Gastroesophageal sphincter (tissue), 3 donors: ENCODE data around the gene SLC26A9.

ENCODE experiments used
- EP300 ChIP-seq: sonication (generic); formaldehyde crosslinking; IDR thresholded peaks from one replicate; pipeline ENCODE4 v1.6.1; 2017; ENCODE audit warnings: antibody characterized with exemption, mild to moderate bottlenecking
- TF ChIP-seq, protein P1 (sequence below), 4 experiments: fragments of 200-600 bp in 2 of 4; fragments of 450-650 bp in 2 of 4; sonication (generic) in 1 of 4; IDR thresholded peaks; one replicate each; pipeline ENCODE4 v1.5.1; 2017 to 2019; ENCODE audit warnings: antibody characterized with exemption in 4 of 4, mild to moderate bottlenecking in 2 of 4, moderate library complexity in 2 of 4

GRCh38 chr1:205986861-205987260 lies 43.6 kb upstream of the SLC26A9 start:
- no peak for TF ChIP-seq EP300
- TF ChIP-seq, protein P1, sequence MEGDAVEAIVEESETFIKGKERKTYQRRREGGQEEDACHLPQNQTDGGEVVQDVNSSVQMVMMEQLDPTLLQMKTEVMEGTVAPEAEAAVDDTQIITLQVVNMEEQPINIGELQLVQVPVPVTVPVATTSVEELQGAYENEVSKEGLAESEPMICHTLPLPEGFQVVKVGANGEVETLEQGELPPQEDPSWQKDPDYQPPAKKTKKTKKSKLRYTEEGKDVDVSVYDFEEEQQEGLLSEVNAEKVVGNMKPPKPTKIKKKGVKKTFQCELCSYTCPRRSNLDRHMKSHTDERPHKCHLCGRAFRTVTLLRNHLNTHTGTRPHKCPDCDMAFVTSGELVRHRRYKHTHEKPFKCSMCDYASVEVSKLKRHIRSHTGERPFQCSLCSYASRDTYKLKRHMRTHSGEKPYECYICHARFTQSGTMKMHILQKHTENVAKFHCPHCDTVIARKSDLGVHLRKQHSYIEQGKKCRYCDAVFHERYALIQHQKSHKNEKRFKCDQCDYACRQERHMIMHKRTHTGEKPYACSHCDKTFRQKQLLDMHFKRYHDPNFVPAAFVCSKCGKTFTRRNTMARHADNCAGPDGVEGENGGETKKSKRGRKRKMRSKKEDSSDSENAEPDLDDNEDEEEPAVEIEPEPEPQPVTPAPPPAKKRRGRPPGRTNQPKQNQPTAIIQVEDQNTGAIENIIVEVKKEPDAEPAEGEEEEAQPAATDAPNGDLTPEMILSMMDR (IDR thresholded peaks at IDR 0.05), result no peak
